ENCODE data around the gene TEC.
A peak's percentile ranks its signal among the peaks of the same experiment; 100 is the strongest.
"Not testable (repeated sequence)": the region's sequence is repeated elsewhere in the genome, so short reads cannot be mapped to it uniquely, and the experiment has no call there.

Gene TEC

GRCh38 chr4:48196758-48197504 is 72.7 kb downstream of the TEC start:
- no peak for DNase-seq (ENCODE audit: low read depth in 2 of 2)

- no peak for DNase-seq (ENCODE audit: low read depth in 2 of 2)
These were observed 73.8 kb downstream of the TEC start for GRCh38 chr4:48195853-48196252.

GRCh38 chr4:48195374-48195773 is 74.3 kb downstream of the TEC start:
- peak; percentile 37 to 51 for DNase-seq (ENCODE audit: low read depth in 2 of 2)

GRCh38 chr4:48194971-48195370 is 74.7 kb downstream of the TEC start:
- DNase-seq (ENCODE audit: low read depth in 2 of 2): no peak

GRCh38 chr4:48193921-48194468 is 75.6 kb downstream of the TEC start:
- no peak for DNase-seq (ENCODE audit: low read depth in 2 of 2)

GRCh38 chr4:48193096-48193836 is 76.4 kb downstream of the TEC start:
- no peak for DNase-seq (ENCODE audit: low read depth in 2 of 2)

GRCh38 chr4:48191758-48192157 is 77.9 kb downstream of the TEC start:
- DNase-seq (ENCODE audit: low read depth in 2 of 2): no peak

- no peak for DNase-seq (ENCODE audit: low read depth in 2 of 2)
These were observed 78.8 kb downstream of the TEC start for GRCh38 chr4:48190839-48191238.

GRCh38 chr4:48189731-48190130 is 79.9 kb downstream of the TEC start:
- DNase-seq (ENCODE audit: low read depth in 2 of 2): no peak

GRCh38 chr4:48188390-48188789 is 81.2 kb downstream of the TEC start:
- DNase-seq (ENCODE audit: low read depth in 2 of 2): no peak

GRCh38 chr4:48187813-48188212 is 81.8 kb downstream of the TEC start:
- DNase-seq (ENCODE audit: low read depth in 2 of 2): no peak

- DNase-seq (ENCODE audit: low read depth in 2 of 2): not testable (repeated sequence)
These were observed 82.6 kb downstream of the TEC start for GRCh38 chr4:48187066-48187465.

GRCh38 chr4:48186394-48186793 is 83.2 kb downstream of the TEC start:
- DNase-seq (ENCODE audit: low read depth in 2 of 2): not testable (repeated sequence)

- DNase-seq (ENCODE audit: low read depth in 2 of 2): no peak
These were observed 84.8 kb downstream of the TEC start for GRCh38 chr4:48184882-48185281.

- DNase-seq (ENCODE audit: low read depth in 2 of 2): no peak
These were observed 89.4 kb downstream of the TEC start for GRCh38 chr4:48180234-48180633.

- no peak for DNase-seq (ENCODE audit: low read depth in 2 of 2)
These were observed 90.7 kb downstream of the TEC start for GRCh38 chr4:48178931-48179330.

- no peak for DNase-seq (ENCODE audit: low read depth in 2 of 2)
These were observed 93.8 kb downstream of the TEC start for GRCh38 chr4:48175806-48176205.

- DNase-seq (ENCODE audit: low read depth in 2 of 2): no peak
These were observed 94.3 kb downstream of the TEC start for GRCh38 chr4:48175328-48175727.

- DNase-seq (ENCODE audit: low read depth in 2 of 2): peak; percentile 66 to 73
These were observed 96.3 kb downstream of the TEC start for GRCh38 chr4:48173056-48173991.

- no peak for DNase-seq (ENCODE audit: low read depth in 2 of 2)
These were observed 97.0 kb downstream of the TEC start for GRCh38 chr4:48172651-48173050.

GRCh38 chr4:48169636-48170035 is 100.0 kb downstream of the TEC start:
- DNase-seq (ENCODE audit: low read depth in 2 of 2): no peak
